Endodermal cell (in vitro differentiated cells): Measurements from ENCODE around the gene SPATA32. TPM values are rescaled to one million over a fixed set of nuclear protein-coding genes. Genes with fewer than 3 reads are reported as not detected.

Experiments used
- DNase-seq: peaks from one replicate; pipeline ENCODE4 v3.0.0-alpha.2; 2017
- H3K27ac ChIP-seq: 2 replicates; pipeline ENCODE4 v1.5.1; 2013; ENCODE audit warnings: mild to moderate bottlenecking, low read depth, low read length, moderate library complexity
- H3K27me3 ChIP-seq: 2 replicates; pipeline ENCODE4 v1.6.1; 2013; ENCODE audit warnings: mild to moderate bottlenecking, low read length, moderate library complexity; ENCODE audit not compliant: insufficient read depth, control insufficient read depth, poor library complexity, severe bottlenecking
- H3K36me3 ChIP-seq: 2 replicates; pipeline ENCODE4 v1.7.0; 2013; ENCODE audit warnings: mild to moderate bottlenecking, low read length, moderate library complexity; ENCODE audit not compliant: control insufficient read depth, insufficient read depth
- H3K4me1 ChIP-seq: one replicate; pipeline ENCODE4 v1.7.0; 2013; ENCODE audit warnings: low read length; ENCODE audit not compliant: control insufficient read depth, insufficient read depth
- H3K4me3 ChIP-seq: 2 replicates; pipeline ENCODE4 v1.5.1; 2013; ENCODE audit warnings: mild to moderate bottlenecking, low read length, moderate library complexity
- H3K9ac ChIP-seq: 2 replicates; pipeline ENCODE4 v1.6.1; 2013; ENCODE audit warnings: mild to moderate bottlenecking, low read length, moderate library complexity; ENCODE audit not compliant: poor library complexity, severe bottlenecking; ENCODE audit errors: extremely low read depth
- H3K9me3 ChIP-seq: 2 replicates; pipeline ENCODE4 v1.6.1; 2013; ENCODE audit warnings: mild to moderate bottlenecking, low read length, moderate library complexity; ENCODE audit not compliant: control insufficient read depth
- H3K27ac Mint-ChIP-seq: 2 replicates; pipeline ENCODE4 v1.8.0; 2020; ENCODE audit warnings: mixed read lengths
- H3K27me3 Mint-ChIP-seq: 2 replicates; pipeline ENCODE4 v1.8.0; 2021; ENCODE audit warnings: mild to moderate bottlenecking, mixed read lengths; ENCODE audit not compliant: insufficient read depth
- H3K36me3 Mint-ChIP-seq: 2 replicates; pipeline ENCODE4 v1.8.0; 2020; ENCODE audit warnings: low read depth, mixed read lengths
- H3K4me1 Mint-ChIP-seq: 2 replicates; pipeline ENCODE4 v1.8.0; 2020; ENCODE audit warnings: mixed read lengths
- H3K4me3 Mint-ChIP-seq: 2 replicates; pipeline ENCODE4 v1.8.0; 2020; ENCODE audit warnings: mild to moderate bottlenecking, moderate library complexity, mixed read lengths
- H3K9me3 Mint-ChIP-seq: 2 replicates; pipeline ENCODE4 v1.8.0; 2020; ENCODE audit warnings: mild to moderate bottlenecking, mixed read lengths
- WGBS, 2 experiments: methylation state at CpG; one replicate each; pipeline versions ENCODE4 v1.1.5 to v1.1.7; 2013; ENCODE audit warnings: missing lambda C conversion rate in 2 of 2, mixed read lengths in 1 of 2; ENCODE audit not compliant: insufficient coverage in 1 of 2, insufficient read length in 1 of 2; 5-methylcytosine and 5-hydroxymethylcytosine counted together
- total RNA-seq, 2 donors: library from RNA; stranded (reverse); fragmentation: NEBNext Ultra II Directional in 1 of 2; extraction: Animal tissue kit (Norgen Biotek cat#: 25700) in 1 of 2; gene quantifications; 2 replicates in 1 of 2; 3 replicates in 1 of 2; pipeline ENCODE4 v1.2.1, GENCODE V29; 2021
- TF ChIP-seq, protein P1 (sequence below): fragments of 200-600 bp; sonication (generic); conservative IDR thresholded peaks from 2 replicates; pipeline ENCODE4 v1.5.0; 2021; ENCODE audit warnings: antibody characterized with exemption, mild to moderate bottlenecking

SPATA32 gene
- total RNA-seq, 2 donors from 2014 or later, result 0.18 TPM; not detected in 1

DNA sequence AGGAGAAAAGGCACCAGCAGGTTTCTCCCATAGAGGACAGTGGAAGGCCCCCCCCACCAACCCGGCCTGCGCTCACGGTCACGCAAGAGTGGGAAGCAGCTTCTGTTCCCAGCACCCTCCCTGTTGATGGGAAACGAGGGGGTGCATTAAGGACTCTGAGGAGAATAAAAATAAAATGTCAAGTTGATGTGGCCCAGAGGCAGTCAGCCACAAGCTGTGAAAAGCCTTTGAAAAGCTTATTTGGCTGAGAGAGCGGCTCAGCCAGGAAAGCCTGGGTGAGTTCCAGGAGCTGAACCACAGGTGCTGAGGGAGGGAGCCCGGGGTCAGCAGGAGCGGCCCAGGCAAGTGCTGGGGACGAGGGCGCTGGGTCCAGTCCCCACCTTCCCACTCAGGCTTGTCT is 26.9 kb upstream of the SPATA32 start:
- Mint-ChIP-seq H3K4me3 (no peak overlapping the region), H3K27ac (no peak overlapping the region), H3K36me3 (peaks cover 35% of the 10 kb centered on the region), H3K4me1 (peaks cover 3% of the 10 kb centered on the region), H3K9me3 (no peaks in the 10 kb centered on the region), H3K27me3 (no peaks in the 10 kb centered on the region)
- DNase-seq, result no peak
- no peak overlapping the region for H3K27ac ChIP-seq
- no peaks in the 10 kb centered on the region for H3K27me3 ChIP-seq
- no peaks in the 10 kb centered on the region for H3K9me3 ChIP-seq
- no peak overlapping the region for H3K9ac ChIP-seq
- TF ChIP-seq, protein P1, sequence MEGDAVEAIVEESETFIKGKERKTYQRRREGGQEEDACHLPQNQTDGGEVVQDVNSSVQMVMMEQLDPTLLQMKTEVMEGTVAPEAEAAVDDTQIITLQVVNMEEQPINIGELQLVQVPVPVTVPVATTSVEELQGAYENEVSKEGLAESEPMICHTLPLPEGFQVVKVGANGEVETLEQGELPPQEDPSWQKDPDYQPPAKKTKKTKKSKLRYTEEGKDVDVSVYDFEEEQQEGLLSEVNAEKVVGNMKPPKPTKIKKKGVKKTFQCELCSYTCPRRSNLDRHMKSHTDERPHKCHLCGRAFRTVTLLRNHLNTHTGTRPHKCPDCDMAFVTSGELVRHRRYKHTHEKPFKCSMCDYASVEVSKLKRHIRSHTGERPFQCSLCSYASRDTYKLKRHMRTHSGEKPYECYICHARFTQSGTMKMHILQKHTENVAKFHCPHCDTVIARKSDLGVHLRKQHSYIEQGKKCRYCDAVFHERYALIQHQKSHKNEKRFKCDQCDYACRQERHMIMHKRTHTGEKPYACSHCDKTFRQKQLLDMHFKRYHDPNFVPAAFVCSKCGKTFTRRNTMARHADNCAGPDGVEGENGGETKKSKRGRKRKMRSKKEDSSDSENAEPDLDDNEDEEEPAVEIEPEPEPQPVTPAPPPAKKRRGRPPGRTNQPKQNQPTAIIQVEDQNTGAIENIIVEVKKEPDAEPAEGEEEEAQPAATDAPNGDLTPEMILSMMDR, result no peak
- H3K4me1 ChIP-seq, result no peaks in the 10 kb centered on the region
- 93 to 100% methylated on average over 6 to 10 of the region's 10 CpGs for WGBS, 2 experiments
- peaks cover 17% of the 10 kb centered on the region for H3K36me3 ChIP-seq
- no peak overlapping the region for H3K4me3 ChIP-seq

DNA sequence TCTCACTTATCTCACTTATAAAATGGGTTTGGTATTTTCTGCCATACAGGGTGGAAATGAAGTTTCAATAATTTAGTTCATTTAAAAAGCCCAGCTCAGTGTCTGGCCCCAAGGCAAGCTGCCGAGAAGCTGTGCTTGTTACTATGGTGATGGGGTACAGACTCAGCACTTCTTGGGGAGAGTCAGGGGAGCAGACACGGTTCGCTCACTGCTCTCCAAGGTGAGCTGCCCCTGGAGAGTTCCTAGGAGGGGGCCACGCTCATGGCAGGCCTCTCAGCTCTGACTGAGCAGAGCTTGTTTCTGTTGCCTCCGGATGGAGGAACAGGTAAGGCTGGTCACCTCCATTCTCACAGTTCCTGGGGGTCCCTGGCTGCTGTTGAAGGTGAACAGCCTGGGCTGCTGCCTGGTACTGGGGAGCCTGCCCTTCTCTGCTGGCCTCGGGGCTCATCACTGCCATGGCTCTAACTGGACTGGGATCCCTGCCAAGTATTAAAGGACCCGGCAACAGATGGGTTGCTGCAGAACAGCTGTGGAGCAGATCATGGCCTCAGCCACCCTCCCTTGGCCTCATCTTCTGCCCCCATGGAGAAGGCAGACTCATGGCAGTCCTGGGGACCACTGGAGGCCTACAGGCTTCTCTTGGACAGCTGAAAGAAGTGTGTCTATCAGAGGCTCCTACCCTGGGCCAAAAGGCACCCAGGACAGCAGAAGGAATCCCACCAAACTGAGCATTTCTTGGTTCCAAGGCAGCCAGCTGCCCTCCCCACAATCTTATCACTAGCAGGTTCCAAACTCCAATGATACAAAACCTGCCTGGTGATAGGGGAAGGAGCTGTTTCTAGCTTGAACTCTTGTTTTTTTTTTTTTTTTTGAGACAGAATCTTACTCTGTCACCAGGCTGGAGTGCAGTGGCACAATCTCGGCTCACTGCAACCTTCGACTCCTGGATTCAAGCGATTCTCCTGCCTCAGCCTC is 25.9 kb upstream of the SPATA32 start:
- no peaks in the 10 kb centered on the region for H3K9me3 ChIP-seq
- 90 to 92% methylated on average over 9 to 10 of the region's 10 CpGs for WGBS, 2 experiments
- peaks cover 25% of the 10 kb centered on the region for H3K36me3 ChIP-seq
- TF ChIP-seq, protein P1, result no peak
- no peak overlapping the region for H3K9ac ChIP-seq
- DNase-seq, result no peak
- no peaks in the 10 kb centered on the region for H3K4me1 Mint-ChIP-seq
- H3K9me3 Mint-ChIP-seq, result no peaks in the 10 kb centered on the region
- no peak overlapping the region for H3K4me3 ChIP-seq
- H3K36me3 Mint-ChIP-seq, result peaks cover 43% of the 10 kb centered on the region
- no peaks in the 10 kb centered on the region for H3K27me3 ChIP-seq
- no peaks in the 10 kb centered on the region for H3K4me1 ChIP-seq
- H3K27ac ChIP-seq, result no peak overlapping the region
- H3K27ac Mint-ChIP-seq, result no peak overlapping the region
- H3K4me3 Mint-ChIP-seq, result no peak overlapping the region
- no peaks in the 10 kb centered on the region for H3K27me3 Mint-ChIP-seq

DNA sequence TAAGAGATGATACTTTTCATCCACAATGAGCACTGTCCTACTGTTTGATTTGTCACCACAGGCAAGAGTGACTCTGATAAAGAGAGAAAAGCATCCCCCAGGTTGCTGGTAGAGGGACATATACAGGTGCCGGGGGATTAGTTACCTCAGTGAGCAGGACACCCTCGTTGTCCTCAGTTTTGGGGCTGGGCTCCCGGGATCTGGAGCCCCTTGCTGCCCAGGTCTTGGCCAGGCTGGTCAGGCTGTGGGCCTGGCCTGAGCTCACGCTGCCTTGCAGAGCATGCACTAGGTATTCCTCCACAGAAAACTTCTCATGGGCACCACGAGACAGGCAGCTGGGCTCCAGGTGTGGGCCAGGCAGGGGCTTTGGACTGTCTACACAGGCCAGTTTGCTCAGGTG is 24.4 kb upstream of the SPATA32 start:
- no peak overlapping the region for H3K4me3 Mint-ChIP-seq
- no peaks in the 10 kb centered on the region for H3K4me1 ChIP-seq
- no peaks in the 10 kb centered on the region for H3K9me3 ChIP-seq
- H3K27me3 ChIP-seq, result no peaks in the 10 kb centered on the region
- TF ChIP-seq, protein P1, result no peak
- no peak overlapping the region for H3K27ac Mint-ChIP-seq
- no peaks in the 10 kb centered on the region for H3K9me3 Mint-ChIP-seq
- no peak overlapping the region for H3K4me3 ChIP-seq
- no peak for DNase-seq
- H3K36me3 ChIP-seq, result peaks cover 34% of the 10 kb centered on the region
- H3K27ac ChIP-seq, result no peak overlapping the region
- H3K4me1 Mint-ChIP-seq, result no peaks in the 10 kb centered on the region
- H3K9ac ChIP-seq, result no peak overlapping the region
- WGBS, 2 experiments, result 89 to 94% methylated on average over 5 of the region's 5 CpGs
- H3K27me3 Mint-ChIP-seq, result no peaks in the 10 kb centered on the region
- H3K36me3 Mint-ChIP-seq, result peaks cover 50% of the 10 kb centered on the region
